Kidney tubule cell (primary cell): ENCODE measurements around the gene PIF1.

ENCODE experiments used
- DNase-seq: peaks from one replicate; pipeline ENCODE4 v3.0.0-alpha.2; 2018; ENCODE audit warnings: low spot score

Gene PIF1

GRCh38 chr15:64774629-64775493 is 50.6 kb downstream of the PIF1 start:
- DNase-seq = no peak

GRCh38 chr15:64774037-64774628 is 51.3 kb downstream of the PIF1 start:
- no peak for DNase-seq

DNA sequence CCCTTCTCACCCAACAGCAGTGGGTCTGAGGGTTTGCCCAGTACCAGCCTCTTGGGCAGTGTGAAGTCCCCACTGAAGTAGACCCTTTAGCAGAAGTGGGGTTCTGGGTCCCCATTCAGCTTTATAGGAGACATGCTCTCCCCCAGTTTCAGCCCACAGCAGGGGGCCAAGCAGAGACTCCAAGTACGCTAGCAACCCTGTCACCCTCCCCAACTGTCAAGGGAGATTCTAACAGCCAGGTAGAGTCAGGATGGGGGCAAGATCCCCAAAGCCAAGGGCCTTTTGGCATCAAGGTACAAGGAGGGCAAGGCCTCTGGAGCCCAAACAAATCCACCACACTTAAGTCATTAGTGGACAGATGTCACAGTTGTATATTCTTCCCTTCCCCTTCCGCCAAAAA is 51.8 kb downstream of the PIF1 start:
- no peak for DNase-seq

DNA sequence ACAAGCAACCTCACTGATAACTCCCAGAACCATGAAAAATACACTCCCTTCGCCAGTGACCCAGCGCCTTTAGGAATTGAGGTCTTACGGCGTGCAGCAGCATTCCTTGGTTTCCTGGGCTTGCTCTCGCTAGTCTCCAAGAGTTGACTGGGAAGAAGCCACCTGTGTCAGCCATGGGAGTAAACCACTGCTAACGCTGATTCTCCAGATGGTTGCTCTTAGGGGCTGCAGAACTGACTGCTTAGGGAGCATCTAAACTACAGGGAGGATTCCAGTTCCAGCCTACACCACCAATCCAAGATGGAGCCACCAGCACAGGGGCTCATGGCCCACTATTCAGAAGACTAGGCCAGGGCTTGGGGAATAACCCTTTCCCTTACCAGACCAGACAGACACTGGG is 52.5 kb downstream of the PIF1 start:
- DNase-seq = no peak

- DNase-seq = no peak
Observed at GRCh38 chr15:64772488-64772887, 53.0 kb downstream of the PIF1 start.

GRCh38 chr15:64770626-64771025 is 54.8 kb downstream of the PIF1 start:
- DNase-seq = no peak

GRCh38 chr15:64767203-64767602 is 58.2 kb downstream of the PIF1 start:
- no peak for DNase-seq

GRCh38 chr15:64766058-64766457 is 59.4 kb downstream of the PIF1 start:
- DNase-seq = no peak
